OCI-LY1 (cell line): ENCODE results near the gene POLG2.

Experiments
- EZH2 ChIP-seq: fragments of 200-600 bp; sonication (generic), shearing (Covaris generic); IDR thresholded peaks from 2 replicates; pipeline ENCODE4 v1.8.0; 2017; ENCODE audit warnings: borderline replicate concordance, mixed run types, mild to moderate bottlenecking, antibody characterized with exemption, low read length, moderate library complexity, mixed read lengths
- TF ChIP-seq, protein P1 (sequence below): fragments of 200-600 bp; sonication (generic), shearing (Covaris generic); IDR thresholded peaks from 2 replicates; pipeline ENCODE4 v1.5.1; 2017; ENCODE audit warnings: mild to moderate bottlenecking, antibody characterized with exemption, low read length, moderate library complexity, mixed read lengths

GRCh38 chr17:64494121-64494520, 2.7 kb downstream of the POLG2 start:
- TF ChIP-seq, protein P1, sequence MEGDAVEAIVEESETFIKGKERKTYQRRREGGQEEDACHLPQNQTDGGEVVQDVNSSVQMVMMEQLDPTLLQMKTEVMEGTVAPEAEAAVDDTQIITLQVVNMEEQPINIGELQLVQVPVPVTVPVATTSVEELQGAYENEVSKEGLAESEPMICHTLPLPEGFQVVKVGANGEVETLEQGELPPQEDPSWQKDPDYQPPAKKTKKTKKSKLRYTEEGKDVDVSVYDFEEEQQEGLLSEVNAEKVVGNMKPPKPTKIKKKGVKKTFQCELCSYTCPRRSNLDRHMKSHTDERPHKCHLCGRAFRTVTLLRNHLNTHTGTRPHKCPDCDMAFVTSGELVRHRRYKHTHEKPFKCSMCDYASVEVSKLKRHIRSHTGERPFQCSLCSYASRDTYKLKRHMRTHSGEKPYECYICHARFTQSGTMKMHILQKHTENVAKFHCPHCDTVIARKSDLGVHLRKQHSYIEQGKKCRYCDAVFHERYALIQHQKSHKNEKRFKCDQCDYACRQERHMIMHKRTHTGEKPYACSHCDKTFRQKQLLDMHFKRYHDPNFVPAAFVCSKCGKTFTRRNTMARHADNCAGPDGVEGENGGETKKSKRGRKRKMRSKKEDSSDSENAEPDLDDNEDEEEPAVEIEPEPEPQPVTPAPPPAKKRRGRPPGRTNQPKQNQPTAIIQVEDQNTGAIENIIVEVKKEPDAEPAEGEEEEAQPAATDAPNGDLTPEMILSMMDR, result no peak
- no peak for TF ChIP-seq EZH2
